Stimulated activated CD8-positive, alpha-beta memory T cell treated with anti-CD3 and anti-CD28 coated beads, Interleukin-7, amount 100 ng/mL, for 1 hour (primary cell): ENCODE results near the gene HOXD1.

Source experiments
- DNase-seq, 2 donors: peaks; one replicate each; pipeline ENCODE4 v3.0.0-alpha.2; 2020; ENCODE audit warnings: low read depth in 2 of 2

Gene HOXD1

DNA sequence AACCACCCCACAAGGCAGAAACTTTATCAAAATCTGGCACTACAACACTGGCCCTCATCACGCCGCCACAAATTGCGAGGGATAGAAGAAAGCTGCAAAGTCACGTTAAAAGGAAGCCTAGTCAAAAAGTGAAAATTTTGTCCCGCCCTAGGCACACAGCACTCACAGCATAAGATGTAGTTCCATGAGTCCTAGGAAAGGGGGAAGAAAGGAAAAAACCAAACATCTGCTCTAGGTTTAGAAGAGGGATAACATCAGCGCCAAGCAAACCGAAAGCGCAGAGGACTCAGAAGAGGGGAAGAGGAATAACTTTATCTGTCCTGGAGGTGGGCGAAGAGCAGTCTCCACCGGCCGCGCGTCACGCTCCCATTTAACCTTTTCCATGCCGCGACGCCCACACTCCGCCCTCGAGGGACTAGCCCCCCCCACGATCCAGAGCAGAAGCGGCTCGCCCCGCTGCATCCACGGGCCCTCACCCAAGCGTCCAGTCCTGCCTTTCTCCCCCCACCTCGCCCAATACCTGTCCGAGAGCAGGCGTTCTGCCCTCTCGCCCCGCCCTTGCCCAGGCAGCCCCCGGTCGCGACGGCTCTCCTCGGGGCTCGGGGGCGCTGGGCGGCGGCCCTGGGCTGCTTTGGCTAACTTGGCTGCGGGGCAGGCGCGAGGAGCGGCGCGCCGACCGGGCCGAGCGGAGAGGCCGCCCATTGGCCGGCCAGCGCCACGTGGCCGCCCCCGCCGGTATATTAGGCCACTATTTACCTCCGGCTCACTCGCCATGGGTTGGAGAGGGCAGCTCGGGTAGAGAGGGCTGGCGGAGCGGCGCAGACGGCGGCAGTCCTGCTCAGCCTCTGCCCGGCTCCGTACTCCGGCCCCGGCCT, at the start of gene HOXD1:
TSS of gene HOXD1 (plus strand) at position 770 of the 875 bp plus-strand sequence. CDS start 134 bp downstream, outside the sequence.
- DNase-seq, result no peak

- DNase-seq, result no peak
Observed at GRCh38 chr2:176138923-176139660, 49.4 kb upstream of the HOXD1 start.

GRCh38 chr2:176139661-176140512, 48.6 kb upstream of the HOXD1 start:
- DNase-seq, result no peak

DNA sequence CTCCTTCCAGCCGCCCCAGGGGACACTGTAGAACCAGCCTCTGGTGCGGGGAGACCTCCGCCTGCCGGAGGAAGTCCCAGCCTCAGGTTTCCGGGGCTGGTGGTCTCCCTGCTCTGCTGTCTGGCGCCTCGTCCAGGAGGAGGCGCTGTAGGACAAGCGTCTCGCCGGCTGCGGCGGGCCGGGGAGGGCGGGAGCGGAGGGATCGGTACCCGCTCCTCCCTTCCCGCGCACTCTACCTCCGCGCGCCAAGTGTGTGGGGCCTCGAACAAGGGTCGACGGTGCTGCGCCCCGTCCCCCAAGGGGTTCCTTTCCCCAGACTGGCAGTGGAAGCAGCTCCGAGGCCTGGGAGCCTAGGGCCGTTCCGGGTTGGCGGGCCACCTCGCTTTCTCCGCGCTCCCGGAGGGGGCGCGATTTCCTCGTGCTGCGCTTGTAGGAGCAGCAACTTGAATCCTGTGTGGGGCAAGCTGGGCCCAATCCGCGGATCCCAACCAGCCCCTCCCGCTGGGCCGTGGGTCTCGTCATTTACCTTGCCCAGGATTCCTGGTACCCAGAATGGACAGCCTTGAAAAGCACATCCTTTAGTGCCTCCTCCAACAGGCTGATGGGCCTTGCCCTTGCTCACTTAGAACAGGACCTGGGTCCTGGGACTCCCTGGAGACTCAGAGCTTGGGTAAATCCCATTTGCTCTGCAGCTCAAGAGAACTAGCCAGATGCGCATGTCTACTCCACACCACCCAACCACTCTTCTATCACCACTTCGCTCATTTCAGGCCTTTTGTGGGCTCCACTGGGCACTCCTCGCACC, 47.8 kb upstream of the HOXD1 start:
- peak; percentile 16 to 25 for DNase-seq

GRCh38 chr2:176142281-176142680, 46.2 kb upstream of the HOXD1 start:
- no peak for DNase-seq

GRCh38 chr2:176145085-176145969, 43.1 kb upstream of the HOXD1 start:
- no peak for DNase-seq

GRCh38 chr2:176146101-176146500, 42.4 kb upstream of the HOXD1 start:
- no peak for DNase-seq

DNA sequence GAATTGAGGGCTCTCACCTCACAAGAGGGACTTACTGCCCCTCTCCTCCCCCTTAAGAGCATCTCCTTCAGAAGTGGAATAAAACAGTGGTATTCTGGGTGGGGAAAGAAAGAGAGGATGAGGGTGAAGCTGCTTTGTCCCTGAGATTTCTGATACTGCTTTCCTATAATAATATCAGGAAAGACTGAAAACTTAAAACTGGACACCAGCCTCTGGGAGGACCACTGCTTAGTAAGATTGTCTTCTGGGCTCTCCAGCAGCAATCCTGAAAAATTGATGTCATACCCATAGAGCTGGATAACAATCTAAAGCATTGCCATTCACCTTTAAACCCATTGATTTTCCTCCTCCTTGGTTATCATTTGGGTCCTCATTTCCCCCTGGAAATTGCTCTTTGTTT, 41.8 kb upstream of the HOXD1 start:
- no peak for DNase-seq

DNA sequence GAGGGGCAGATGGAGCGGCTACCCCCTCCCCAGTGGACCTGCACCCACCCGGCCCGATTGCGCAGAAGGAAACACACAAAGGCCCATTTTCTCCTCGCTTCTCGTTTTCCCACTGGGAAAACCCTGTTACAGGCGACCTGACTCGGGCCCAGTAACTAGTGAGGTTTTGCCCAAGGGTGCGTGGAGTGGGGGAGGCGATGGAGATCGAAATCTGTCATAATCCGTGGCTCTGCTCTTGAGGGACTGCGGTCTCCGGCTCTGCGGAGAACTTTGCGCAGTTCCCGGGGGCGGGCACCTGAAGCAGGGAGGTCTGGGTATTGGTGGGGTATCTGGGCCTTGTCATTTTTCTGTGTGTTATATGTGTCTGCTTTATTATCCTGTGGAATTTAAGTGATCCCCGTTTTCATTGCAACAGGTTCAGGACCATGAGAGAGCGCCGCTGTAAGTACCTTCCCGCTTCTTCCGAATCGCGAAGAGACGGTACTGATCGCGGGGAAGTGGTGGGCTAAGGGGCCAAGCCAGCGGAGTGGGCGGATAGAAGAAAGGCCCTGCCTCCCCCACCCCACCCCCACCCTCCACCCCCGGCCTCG, 41.2 kb upstream of the HOXD1 start:
- no peak for DNase-seq

DNA sequence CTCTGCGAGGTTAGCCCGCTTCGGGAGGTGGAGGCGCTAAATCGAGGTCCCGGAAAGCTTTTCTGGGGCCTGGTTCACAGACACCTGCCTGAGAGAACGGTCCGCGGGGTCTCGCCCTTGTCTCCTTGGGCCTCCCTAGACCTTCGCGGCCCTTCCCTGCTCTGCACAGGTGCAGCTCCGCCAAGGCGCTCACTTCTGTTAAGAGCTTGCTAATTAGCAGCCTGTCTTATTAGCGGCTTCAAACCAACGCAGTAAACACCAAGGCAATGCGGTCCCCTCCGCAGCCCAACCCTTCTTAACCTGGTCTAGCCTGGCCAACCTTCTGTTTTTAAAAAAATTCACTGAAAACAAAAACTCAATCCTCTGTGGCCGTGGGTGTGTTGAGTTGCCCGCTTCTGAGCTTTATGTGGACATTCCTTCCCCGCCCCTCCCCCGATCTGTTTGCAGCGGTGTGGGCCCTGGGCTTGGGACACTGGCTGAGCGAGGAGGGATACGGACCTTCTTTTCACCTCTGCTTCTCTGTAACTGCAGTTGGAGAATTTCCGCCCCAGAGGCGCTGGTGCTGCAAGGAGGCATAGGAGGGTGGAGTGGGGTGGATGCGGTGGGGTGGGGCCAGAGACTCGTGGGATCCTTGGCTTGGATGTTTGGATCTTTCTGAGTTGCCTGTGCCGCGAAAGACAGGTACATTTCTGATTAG, 40.5 kb upstream of the HOXD1 start:
- no peak for DNase-seq

DNA sequence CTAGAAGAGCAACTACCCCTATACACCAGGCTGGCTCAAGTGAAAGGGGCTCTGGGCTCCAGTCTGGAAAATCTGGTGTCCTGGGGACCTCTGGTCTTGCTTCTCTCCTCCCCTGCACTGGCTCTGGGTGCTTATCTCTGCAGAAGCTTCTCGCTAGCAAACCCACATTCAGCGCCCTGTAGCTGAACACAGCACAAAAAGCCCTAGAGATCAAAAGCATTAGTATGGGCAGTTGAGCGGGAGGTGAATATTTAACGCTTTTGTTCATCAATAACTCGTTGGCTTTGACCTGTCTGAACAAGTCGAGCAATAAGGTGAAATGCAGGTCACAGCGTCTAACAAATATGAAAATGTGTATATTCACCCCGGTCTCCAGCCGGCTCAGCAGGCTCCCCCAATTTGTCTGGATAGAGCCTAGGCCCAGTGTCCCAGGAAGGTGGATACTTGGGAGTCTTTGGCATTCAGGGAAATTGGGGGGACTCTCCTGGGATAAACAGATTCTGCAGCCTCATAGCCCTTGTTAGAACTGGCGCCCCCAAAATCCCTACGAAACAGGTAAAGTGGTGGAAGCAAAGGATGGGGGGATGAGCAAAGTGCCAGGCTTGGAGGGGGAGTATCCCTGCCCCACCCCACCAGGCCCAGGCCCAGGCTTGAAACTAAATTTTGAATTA, 39.6 kb upstream of the HOXD1 start:
- DNase-seq, result no peak

DNA sequence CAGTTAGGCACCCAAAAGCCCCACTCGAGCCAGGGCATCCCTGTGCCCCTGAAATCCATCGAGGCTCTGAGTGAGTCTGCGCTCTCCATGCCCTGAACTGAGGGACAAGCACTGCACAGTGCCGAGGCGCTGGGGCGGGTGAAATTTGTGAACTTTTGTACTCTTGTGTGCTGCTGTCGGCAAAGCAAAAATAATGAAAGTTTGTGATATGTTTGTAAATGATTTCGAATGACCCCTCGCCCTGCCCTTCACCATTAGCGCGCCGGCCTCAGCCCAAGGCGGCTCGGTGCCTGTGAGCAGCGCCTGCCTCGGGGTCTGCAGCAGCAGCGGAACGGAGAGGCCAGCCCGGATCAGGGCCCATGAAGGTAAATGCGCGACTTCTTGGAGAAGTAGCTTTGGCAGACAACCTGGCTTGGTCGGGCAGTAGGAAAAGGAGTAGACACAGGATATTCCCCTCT, 39.0 kb upstream of the HOXD1 start:
- DNase-seq, result no peak

DNA sequence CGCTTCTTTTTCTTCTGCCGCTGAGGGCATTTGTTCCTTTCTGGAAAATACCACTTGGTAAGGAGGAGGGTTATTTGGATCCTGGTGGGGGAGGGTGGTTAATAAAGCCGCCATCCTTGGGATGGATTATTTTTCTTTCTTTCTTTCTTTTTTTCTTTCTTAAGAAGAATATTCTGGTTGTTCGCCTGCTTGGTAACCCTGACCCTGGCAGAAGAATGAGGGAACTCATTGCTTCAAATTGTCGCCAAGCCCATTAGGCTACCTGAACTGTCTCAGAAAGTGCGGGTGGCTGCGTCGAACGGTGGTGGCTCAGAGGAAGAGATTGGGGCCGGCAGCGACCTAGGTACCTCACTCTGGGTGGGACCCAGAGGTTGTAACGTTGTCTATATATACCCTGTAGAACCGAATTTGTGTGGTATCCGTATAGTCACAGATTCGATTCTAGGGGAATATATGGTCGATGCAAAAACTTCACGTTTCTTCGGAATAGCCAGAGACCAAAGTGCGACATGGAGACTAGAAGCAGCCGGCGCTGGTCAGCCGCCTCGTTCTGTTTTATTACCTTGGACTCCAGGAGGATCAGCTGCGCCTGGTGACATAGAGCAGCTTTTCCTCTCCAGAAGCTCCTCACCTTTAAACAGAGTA, 38.4 kb upstream of the HOXD1 start:
- DNase-seq, result no peak

- DNase-seq, result no peak
Observed at GRCh38 chr2:176150584-176151441, 37.7 kb upstream of the HOXD1 start.

- no peak for DNase-seq
Observed at GRCh38 chr2:176151442-176152287, 36.8 kb upstream of the HOXD1 start, which contains the start of gene HOXD4. HOXD4 (plus strand) TSS chr2:176151550; CDS start chr2:176151634, 84 bp downstream.
